GM10847 (cell line): Measurements from ENCODE around the gene NPNT.

ENCODE experiments used
- POLR2A ChIP-seq: IDR thresholded peaks from 2 replicates; pipeline ENCODE4 v1.6.1; 2011; ENCODE audit not compliant: insufficient read length; ENCODE audit errors: extremely low read depth

NPNT gene

DNA sequence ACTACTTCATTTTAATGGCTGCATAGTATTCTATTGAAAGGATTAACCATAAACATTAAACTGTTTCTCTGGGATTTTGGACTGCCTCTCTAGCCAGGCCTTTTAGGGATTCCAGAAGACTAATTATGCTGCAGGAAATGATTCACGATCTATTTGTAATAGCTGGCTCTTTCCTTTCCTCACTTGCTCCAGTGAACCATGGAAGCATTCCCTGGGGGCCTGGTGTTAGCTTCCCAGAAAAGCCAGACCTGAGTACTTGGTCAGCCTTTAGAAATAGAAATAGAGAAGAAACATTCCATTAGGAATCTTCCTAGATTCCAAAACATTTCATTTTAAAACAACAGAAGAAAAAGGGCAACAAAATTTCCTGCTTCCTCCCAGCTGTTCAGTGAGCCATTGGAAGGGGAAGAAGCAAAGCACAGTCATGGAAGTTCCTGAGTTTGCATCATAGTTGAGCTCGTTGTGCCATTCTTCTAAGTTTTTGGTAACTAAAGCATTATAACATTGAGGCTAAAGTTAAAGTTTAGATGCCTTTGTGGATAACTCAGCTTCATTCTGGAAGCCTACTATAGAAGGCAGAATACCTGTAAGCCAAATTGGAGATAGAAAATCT lies 83.5 kb downstream of the NPNT start:
- TF ChIP-seq POLR2A, result no peak

DNA sequence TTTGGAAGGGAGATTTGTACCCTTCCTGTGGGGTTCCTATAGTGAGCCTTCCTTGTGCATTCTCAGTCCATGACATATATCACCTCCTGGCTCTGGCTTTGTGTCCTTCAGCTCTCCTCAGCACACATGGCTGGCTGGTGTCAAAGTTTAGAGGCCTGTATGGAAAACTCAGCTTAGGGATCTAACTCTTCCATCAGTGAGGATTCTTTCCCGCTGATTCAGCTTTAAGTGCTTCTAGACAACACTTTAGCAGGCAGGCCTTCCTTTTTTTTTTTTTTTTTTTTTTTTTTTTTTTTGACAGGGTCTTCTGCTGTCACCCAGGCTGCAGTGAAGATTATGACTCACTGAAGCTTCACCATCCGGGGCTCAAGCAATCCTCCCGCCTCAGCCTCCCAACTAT lies 84.2 kb downstream of the NPNT start:
- no peak for TF ChIP-seq POLR2A

DNA sequence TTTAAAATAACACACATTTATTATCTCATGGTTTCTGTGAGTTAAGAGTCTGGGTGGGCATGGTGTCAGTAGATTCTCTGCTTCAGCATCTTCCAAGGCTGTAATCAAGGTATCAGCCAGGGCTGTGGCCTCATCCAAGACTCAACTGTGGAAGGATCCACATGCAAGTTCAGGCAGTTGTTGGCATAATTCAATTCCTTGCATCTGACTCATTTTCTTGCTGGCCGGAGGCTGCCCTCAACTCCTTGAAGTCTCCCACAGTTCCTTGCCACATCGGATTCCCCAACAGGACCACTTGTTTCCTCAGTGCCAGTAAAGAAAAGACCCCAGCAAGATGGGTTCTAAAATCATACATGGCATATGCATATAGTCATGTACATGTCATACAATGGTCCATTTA lies 93.4 kb downstream of the NPNT start:
- no peak for TF ChIP-seq POLR2A

GRCh38 chr4:105989485-105990242 lies 94.4 kb downstream of the NPNT start:
- TF ChIP-seq POLR2A, result no peak

- no peak for TF ChIP-seq POLR2A
These were observed 95.7 kb downstream of the NPNT start for GRCh38 chr4:105990933-105991332.

- no peak for TF ChIP-seq POLR2A
These were observed 96.5 kb downstream of the NPNT start for GRCh38 chr4:105991726-105992125.

DNA sequence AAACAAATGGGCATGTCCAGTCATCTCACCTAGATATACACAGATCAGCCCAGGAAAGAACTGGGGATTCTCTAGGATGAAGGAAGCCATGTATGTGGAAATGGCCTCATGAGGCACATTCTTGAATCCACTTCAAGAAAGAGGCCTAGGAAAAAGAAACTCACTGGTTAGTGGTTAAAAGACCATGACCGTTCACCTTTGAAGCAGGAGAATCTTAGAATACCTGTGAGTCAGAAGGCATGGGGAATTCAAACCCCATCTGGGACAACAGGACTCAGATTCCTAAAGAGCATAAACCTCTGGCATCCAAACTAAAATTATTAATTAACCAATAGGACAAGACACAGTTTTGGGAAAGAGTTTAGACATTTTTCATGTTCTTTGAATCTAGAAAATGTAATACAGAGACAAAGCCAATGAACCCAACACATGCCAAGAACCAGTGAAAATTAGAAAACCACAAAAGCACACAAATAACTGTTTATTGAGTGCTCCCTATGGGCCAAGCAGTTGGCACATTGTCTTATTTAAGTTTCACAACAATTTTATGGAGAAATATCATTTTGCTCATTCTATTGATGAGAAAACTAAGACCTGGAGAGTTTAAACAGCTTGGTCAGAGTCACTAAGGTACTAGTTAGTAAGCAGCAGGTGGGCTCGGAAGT lies 97.5 kb downstream of the NPNT start:
- no peak for TF ChIP-seq POLR2A

GRCh38 chr4:105994061-105994460 lies 98.8 kb downstream of the NPNT start:
- no peak for TF ChIP-seq POLR2A

GRCh38 chr4:105994841-105995501 lies 99.7 kb downstream of the NPNT start:
- TF ChIP-seq POLR2A, result no peak

DNA sequence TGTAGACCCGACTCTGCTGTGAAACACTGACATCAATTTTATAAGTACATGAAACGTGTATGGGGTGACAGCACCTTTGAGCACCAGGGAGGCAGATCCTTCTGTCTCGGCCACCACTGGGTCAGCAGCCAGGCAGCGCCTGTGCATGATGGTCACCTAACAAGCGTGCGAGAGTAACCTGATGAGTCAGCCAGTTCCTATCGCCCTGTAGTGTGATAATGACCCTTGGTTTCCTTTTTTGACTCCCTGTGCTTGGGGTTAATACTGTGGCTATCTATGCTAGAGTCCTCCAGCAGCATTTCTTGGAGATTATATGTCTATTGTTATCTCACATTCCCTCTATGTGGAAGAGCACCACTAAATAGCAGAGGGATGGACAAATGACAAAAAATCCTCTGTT lies 101.6 kb downstream of the NPNT start:
- TF ChIP-seq POLR2A, result no peak

DNA sequence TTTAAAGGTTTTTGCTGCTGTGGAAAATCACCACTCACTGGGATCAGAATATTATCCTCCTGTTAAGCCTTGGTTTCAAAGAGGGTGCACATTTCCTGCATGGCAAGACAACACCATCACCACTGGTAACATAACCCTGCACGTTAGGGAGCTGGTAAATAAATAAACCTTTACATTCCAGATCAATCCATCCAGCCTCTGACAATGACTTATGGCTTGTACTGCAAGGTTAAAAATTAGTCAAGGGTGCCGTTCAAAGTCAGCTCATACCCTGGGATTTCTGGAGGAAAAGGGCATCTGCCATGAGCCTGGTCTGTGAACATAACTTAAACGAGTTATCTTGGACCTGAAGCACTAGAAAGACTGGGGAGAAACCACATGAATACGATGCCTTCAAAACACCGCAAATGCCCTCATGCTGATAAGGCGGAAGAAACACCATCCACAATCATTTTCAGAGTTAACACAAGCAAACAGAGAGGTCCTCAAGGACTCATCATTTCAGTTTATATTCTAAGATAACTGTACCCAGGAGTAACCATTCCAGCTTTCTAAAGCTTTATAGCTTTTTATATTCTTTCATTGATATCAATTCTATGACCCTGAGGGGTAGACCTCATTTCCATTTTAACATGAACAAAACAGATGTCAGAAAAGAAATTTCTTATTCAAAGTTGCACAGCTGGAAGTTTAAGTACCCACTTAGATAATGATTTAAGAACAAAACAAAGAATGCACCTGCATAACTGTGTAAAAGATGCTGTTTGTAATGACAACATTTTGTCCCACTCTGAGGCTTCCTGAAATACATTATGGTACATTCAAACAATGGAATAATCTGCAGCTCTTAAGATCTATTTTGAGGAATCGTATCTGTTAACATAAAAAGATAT lies 103.1 kb downstream of the NPNT start:
- no peak for TF ChIP-seq POLR2A

DNA sequence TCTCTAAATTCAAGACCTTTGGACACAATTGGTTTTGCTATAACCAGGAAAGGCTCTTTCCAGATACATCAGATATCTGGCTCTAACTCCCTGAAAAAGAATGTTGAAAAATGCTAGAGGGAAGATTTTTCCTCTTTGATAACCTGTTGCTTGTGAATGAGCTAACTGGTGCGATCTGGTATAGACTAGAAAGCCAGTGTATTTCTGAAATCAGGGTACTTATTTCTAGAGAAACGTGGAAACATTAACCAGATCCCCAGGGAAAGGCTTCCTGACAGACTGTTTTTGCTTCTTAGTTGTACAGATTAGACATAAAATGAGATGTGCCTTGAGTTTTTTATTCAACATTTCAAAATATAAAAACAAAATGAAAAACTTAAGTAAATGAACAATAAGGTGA lies 107.7 kb downstream of the NPNT start:
- no peak for TF ChIP-seq POLR2A

GRCh38 chr4:106010761-106011160 lies 115.5 kb downstream of the NPNT start:
- no peak for TF ChIP-seq POLR2A

DNA sequence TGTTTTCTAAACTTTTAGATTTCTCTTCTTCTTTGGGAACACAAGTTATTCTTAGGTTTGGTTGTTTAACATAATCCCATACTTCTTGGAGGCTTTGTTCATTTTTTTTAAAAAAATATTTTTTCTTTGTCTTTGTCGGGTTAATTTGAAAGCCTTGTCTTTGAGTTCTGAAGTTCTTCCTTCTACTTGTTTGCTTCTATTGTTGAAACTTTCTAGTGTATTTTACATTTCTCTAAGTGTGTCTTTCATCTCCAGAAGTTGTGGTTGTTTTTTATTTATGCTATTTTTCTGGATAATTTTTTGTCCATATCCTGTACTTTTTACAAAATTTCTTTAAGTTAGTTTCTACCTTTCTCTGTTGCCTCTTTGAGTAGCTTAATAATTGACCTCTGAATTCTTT lies 116.1 kb downstream of the NPNT start:
- TF ChIP-seq POLR2A, result no peak

GRCh38 chr4:106017975-106018374 lies 122.7 kb downstream of the NPNT start:
- no peak for TF ChIP-seq POLR2A
